Measurements from ENCODE around the gene GPD2. TPM values are rescaled to one million over a fixed set of nuclear protein-coding genes. Genes with fewer than 3 reads are reported as not detected.
A peak's percentile ranks its signal among the peaks of the same experiment; 100 is the strongest.

GPD2 gene
- total and polyA plus RNA-seq, 2 of the 13 experiments (the other 11 are each of a cell fraction or from before 2014, with no cell fraction given) = not detected

DNA sequence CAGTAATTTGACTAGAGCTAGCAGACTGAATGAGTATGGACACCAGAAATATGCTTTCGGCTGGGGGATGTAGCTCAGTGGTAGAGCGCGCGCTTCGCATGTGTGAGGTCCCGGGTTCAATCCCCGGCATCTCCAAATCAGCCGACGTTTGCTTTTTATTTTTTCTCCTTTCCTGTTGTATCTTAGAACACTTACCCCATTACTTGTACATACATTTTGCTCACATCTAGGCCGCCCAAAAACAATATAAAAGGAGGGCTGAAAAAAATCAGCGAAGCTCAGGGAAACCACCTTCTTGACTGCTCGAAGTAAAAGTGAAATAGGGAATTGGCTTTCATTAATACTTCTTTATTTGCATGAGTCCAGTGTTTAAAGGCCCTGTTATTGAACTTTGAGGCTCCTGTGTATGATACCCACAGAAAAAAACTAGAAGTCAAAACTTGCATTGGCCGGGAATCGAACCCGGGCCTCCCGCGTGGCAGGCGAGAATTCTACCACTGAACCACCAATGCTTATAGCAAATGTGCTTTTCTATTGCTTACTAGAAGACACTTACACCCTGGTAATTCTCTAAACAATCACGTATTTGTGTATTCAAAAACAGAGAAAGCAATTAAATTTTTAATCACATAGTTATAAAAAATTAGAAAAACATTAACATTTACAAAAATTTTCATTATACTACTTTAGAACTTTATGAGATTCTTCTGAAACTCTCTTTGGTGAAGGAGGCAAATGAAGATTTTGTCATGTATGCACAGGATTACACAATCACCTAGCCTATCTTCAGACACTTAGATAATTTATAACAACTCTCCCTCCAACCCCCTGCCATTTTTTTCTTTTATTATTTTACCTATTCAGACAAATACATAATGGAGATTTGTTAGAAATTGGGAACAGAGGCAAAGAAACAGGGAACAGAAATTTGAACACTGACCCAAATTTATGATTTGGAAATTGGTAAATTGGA, 35.2 kb upstream of the GPD2 start (continued):
- TF ChIP-seq ZNF788 (CRISPR knock-in tag; IDR thresholded peaks at IDR 0.05; ENCODE audit: borderline replicate concordance) (no peak), ZNF567 (CRISPR knock-in tag; IDR thresholded peaks at IDR 0.05; ENCODE audit: borderline replicate concordance) (no peak), PAF1 (CRISPR knock-in tag; IDR thresholded peaks at IDR 0.05) (no peak), SPEN (CRISPR knock-in tag; IDR thresholded peaks at IDR 0.05; ENCODE audit: low read depth) (no peak), BHLHE40 (IDR thresholded peaks at IDR 0.05; ENCODE audit: low read length) (no peak), ZMAT3 (CRISPR knock-in tag; conservative IDR thresholded peaks at IDR 0.05) (no peak), ZNF282 (IDR thresholded peaks at IDR 0.05; ENCODE audit: partially characterized antibody) (no peak), FOXA1 (IDR thresholded peaks at IDR 0.05) (no peak), FOXA1 (CRISPR knock-in tag; IDR thresholded peaks at IDR 0.05) (no peak), KDM3A (CRISPR knock-in tag; IDR thresholded peaks at IDR 0.05; ENCODE audit: low read depth) (0 out of 2 replicates have a peak, but pooled peaks have one; percentile 36), ZNF468 (CRISPR knock-in tag; IDR thresholded peaks at IDR 0.05) (no peak), ZNF782 (CRISPR knock-in tag; IDR thresholded peaks at IDR 0.05; ENCODE audit: borderline replicate concordance) (no peak; the same call in 1 of the 2 replicates), RAD51 (IDR thresholded peaks at IDR 0.05; ENCODE audit: borderline replicate concordance) (no peak), ZSCAN25 (CRISPR knock-in tag; IDR thresholded peaks at IDR 0.05) (no peak; the same call in 1 of the 2 replicates), NCOA2 (CRISPR knock-in tag; IDR thresholded peaks at IDR 0.05) (peak; percentile 7; the same call in 1 of the 2 replicates), RORA (CRISPR knock-in tag; IDR thresholded peaks at IDR 0.05) (no peak), BRD4 (CRISPR knock-in tag; IDR thresholded peaks at IDR 0.05) (no peak), ERF (CRISPR knock-in tag; IDR thresholded peaks at IDR 0.05) (peak; percentile 78), ARNT2 (CRISPR knock-in tag; IDR thresholded peaks at IDR 0.05; ENCODE audit: low read depth) (peak; percentile 55; the same call in 1 of the 2 replicates), NPAS2 (CRISPR knock-in tag; IDR thresholded peaks at IDR 0.05; ENCODE audit: borderline replicate concordance) (no peak), ZNF383 (CRISPR knock-in tag; IDR thresholded peaks at IDR 0.05; ENCODE audit: borderline replicate concordance) (no peak), ZFP1 (CRISPR knock-in tag; IDR thresholded peaks at IDR 0.05) (0 out of 2 replicates have a peak, but pooled peaks have one; percentile 51), CBX5 (CRISPR knock-in tag; IDR thresholded peaks at IDR 0.05; ENCODE audit: borderline replicate concordance) (no peak; the same call in 1 of the 2 replicates)
- TF ChIP-seq, protein P1, sequence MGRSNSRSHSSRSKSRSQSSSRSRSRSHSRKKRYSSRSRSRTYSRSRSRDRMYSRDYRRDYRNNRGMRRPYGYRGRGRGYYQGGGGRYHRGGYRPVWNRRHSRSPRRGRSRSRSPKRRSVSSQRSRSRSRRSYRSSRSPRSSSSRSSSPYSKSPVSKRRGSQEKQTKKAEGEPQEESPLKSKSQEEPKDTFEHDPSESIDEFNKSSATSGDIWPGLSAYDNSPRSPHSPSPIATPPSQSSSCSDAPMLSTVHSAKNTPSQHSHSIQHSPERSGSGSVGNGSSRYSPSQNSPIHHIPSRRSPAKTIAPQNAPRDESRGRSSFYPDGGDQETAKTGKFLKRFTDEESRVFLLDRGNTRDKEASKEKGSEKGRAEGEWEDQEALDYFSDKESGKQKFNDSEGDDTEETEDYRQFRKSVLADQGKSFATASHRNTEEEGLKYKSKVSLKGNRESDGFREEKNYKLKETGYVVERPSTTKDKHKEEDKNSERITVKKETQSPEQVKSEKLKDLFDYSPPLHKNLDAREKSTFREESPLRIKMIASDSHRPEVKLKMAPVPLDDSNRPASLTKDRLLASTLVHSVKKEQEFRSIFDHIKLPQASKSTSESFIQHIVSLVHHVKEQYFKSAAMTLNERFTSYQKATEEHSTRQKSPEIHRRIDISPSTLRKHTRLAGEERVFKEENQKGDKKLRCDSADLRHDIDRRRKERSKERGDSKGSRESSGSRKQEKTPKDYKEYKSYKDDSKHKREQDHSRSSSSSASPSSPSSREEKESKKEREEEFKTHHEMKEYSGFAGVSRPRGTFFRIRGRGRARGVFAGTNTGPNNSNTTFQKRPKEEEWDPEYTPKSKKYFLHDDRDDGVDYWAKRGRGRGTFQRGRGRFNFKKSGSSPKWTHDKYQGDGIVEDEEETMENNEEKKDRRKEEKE (IDR thresholded peaks at IDR 0.05) = no peak
- TF ChIP-seq, protein P2, sequence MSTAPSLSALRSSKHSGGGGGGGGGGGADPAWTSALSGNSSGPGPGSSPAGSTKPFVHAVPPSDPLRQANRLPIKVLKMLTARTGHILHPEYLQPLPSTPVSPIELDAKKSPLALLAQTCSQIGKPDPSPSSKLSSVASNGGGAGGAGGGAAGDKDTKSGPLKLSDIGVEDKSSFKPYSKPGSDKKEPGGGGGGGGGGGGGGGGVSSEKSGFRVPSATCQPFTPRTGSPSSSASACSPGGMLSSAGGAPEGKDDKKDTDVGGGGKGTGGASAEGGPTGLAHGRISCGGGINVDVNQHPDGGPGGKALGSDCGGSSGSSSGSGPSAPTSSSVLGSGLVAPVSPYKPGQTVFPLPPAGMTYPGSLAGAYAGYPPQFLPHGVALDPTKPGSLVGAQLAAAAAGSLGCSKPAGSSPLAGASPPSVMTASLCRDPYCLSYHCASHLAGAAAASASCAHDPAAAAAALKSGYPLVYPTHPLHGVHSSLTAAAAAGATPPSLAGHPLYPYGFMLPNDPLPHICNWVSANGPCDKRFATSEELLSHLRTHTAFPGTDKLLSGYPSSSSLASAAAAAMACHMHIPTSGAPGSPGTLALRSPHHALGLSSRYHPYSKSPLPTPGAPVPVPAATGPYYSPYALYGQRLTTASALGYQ (CRISPR knock-in tag; IDR thresholded peaks at IDR 0.05) = peak; percentile 31; the same call in 1 of the 2 replicates
